Neural crest cell (in vitro differentiated cells): ENCODE data around the gene UNC13B. TPM values are rescaled to one million over a fixed set of nuclear protein-coding genes. Genes with fewer than 3 reads are reported as not detected.
"Not testable (repeated sequence)": the region's sequence is repeated elsewhere in the genome, so short reads cannot be mapped to it uniquely, and the experiment has no call there.

Experiments
- DNase-seq: peaks from one replicate; pipeline ENCODE4 v3.0.0; 2021; ENCODE audit warnings: low read depth, mixed read lengths, low spot score
- H3K27ac Mint-ChIP-seq: one replicate; pipeline ENCODE4 v1.8.0; 2021; ENCODE audit warnings: mild to moderate bottlenecking, mixed read lengths; ENCODE audit not compliant: unreplicated experiment
- H3K27me3 Mint-ChIP-seq: 2 replicates; pipeline ENCODE4 v1.8.0; 2021; ENCODE audit warnings: low read depth, mild to moderate bottlenecking, mixed read lengths
- H3K36me3 Mint-ChIP-seq: 2 replicates; pipeline ENCODE4 v1.8.0; 2021; ENCODE audit warnings: low read depth, mild to moderate bottlenecking, mixed read lengths
- H3K4me1 Mint-ChIP-seq: 2 replicates; pipeline ENCODE4 v1.8.0; 2021; ENCODE audit warnings: mixed read lengths
- H3K4me3 Mint-ChIP-seq: one replicate; pipeline ENCODE4 v1.8.0; 2021; ENCODE audit warnings: mild to moderate bottlenecking, mixed read lengths
- H3K9me3 Mint-ChIP-seq: 2 replicates; pipeline ENCODE4 v1.8.0; 2021; ENCODE audit warnings: mixed read lengths
- CTCF ChIP-seq: fragments of 200-600 bp; sonication (generic); conservative IDR thresholded peaks from 2 replicates; pipeline ENCODE4 v1.5.0; 2021; ENCODE audit warnings: antibody characterized with exemption, mild to moderate bottlenecking
- total RNA-seq: library from RNA; stranded (reverse); gene quantifications from 2 replicates; pipeline ENCODE4 v1.2.1, GENCODE V29; 2021

Gene UNC13B
- total RNA-seq, 1 donor from 2014 or later, result 56.9 TPM

GRCh38 chr9:35236692-35237091, 74.9 kb downstream of the UNC13B start:
- Mint-ChIP-seq H3K27me3 (no peaks in the 10 kb centered on the region), H3K27ac (no peak overlapping the region)

GRCh38 chr9:35237311-35237710, 75.5 kb downstream of the UNC13B start:
- Mint-ChIP-seq H3K9me3 (peaks cover 4% of the 10 kb centered on the region), H3K36me3 (peaks cover 19% of the 10 kb centered on the region), H3K27me3 (no peaks in the 10 kb centered on the region), H3K4me1 (no peaks in the 10 kb centered on the region), H3K27ac (no peak overlapping the region), H3K4me3 (no peak overlapping the region)
- no peak for TF ChIP-seq CTCF
- no peak for DNase-seq

More at GRCh38 chr9:35236692-35237091, 74.9 kb downstream of the UNC13B start:
- H3K4me3 Mint-ChIP-seq, result no peak overlapping the region
- DNase-seq, result no peak
- peaks cover 4% of the 10 kb centered on the region for H3K9me3 Mint-ChIP-seq
- no peaks in the 10 kb centered on the region for H3K4me1 Mint-ChIP-seq
- TF ChIP-seq CTCF, result no peak
- H3K36me3 Mint-ChIP-seq, result peaks cover 16% of the 10 kb centered on the region

GRCh38 chr9:35245945-35246344, 84.1 kb downstream of the UNC13B start:
- H3K27ac Mint-ChIP-seq, H3K27me3 Mint-ChIP-seq, H3K4me3 Mint-ChIP-seq, H3K4me1 Mint-ChIP-seq, DNase-seq: not testable (repeated sequence)
- H3K9me3 Mint-ChIP-seq, result peaks cover 13% of the 10 kb centered on the region
- H3K36me3 Mint-ChIP-seq, result peaks cover 41% of the 10 kb centered on the region

GRCh38 chr9:35253075-35253474, 91.3 kb downstream of the UNC13B start:
- Mint-ChIP-seq H3K4me1 (peaks cover 6% of the 10 kb centered on the region), H3K9me3 (peaks cover 13% of the 10 kb centered on the region), H3K4me3 (no peak overlapping the region), H3K27ac (no peak overlapping the region), H3K27me3 (no peaks in the 10 kb centered on the region), H3K36me3 (peaks cover 29% of the 10 kb centered on the region)
- no peak for DNase-seq
- TF ChIP-seq CTCF, result no peak

DNA sequence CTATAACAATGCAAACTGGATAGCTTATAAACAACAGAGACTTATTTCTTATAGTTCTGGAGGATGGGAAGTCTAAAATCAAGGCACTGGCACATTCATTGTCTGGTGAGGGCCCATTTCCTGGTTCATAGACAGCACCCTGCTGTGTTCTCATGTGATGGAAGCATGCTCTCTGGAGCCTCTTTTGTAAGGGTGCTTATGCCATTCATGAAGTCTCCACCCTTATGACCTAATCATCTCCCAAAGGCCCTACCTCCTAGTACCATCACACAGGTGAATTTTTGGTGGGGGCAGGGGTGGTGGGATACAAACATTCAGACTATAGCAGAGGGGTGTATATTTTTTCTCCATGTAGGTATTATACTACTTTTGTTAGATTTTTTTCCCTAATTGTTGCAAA, 92.4 kb downstream of the UNC13B start:
- H3K4me1 Mint-ChIP-seq, result peaks cover 10% of the 10 kb centered on the region
- H3K4me3 Mint-ChIP-seq, result no peak overlapping the region
- H3K9me3 Mint-ChIP-seq, result peaks cover 7% of the 10 kb centered on the region
- H3K27me3 Mint-ChIP-seq, result no peaks in the 10 kb centered on the region
- no peak overlapping the region for H3K27ac Mint-ChIP-seq
- DNase-seq, result no peak
- peaks cover 18% of the 10 kb centered on the region for H3K36me3 Mint-ChIP-seq
- no peak for TF ChIP-seq CTCF

- Mint-ChIP-seq H3K4me1 (peaks cover 10% of the 10 kb centered on the region), H3K36me3 (peaks cover 10% of the 10 kb centered on the region), H3K9me3 (peaks cover 4% of the 10 kb centered on the region), H3K27me3 (no peaks in the 10 kb centered on the region), H3K27ac (no peak overlapping the region), H3K4me3 (no peak overlapping the region)
- DNase-seq, result no peak
- no peak for TF ChIP-seq CTCF
Measured at GRCh38 chr9:35254984-35255857, 93.4 kb downstream of the UNC13B start.
